HEK293 (cell line): ENCODE data around the gene HOXA4.

Experiments used
- CTCF ChIA-PET: fragments of 350-600 bp; formaldehyde crosslinking; extraction: SDS; loops from one replicate; lab custom pipeline; 2021; ENCODE audit warnings: antibody characterized with exemption; lab: Yijun Ruan, JAX
- POLR2A ChIA-PET: fragments of 300-600 bp; formaldehyde crosslinking; extraction: SDS; loops from one replicate; lab custom pipeline; 2020; ENCODE audit warnings: antibody characterized with exemption, inconsistent platforms; lab: Yijun Ruan, JAX
- H3K27ac ChIP-seq: fragments of 200-500 bp; sonication (Bioruptor generic); 2 replicates; pipeline ENCODE4 v1.5.1; 2014; ENCODE audit warnings: low read depth, low read length, control low read depth, inconsistent platforms; ENCODE audit errors: extremely low read depth
- H3K36me3 ChIP-seq, 2 experiments: fragments of 200-500 bp in 1 of 2; sonication (Bioruptor generic) in 1 of 2; 1 replicate in 1 of 2; 2 replicates in 1 of 2; pipeline ENCODE4 v1.5.1; 2014 to 2017; ENCODE audit warnings: inconsistent platforms in 2 of 2, low read length in 2 of 2; ENCODE audit not compliant: control insufficient read depth in 2 of 2, insufficient read depth in 1 of 2
- H3K4me1 ChIP-seq: fragments of 200-500 bp; sonication (Bioruptor generic); 2 replicates; pipeline ENCODE4 v1.5.1; 2014; ENCODE audit warnings: mild to moderate bottlenecking, low read length, inconsistent platforms; ENCODE audit not compliant: control insufficient read depth, insufficient read depth
- H3K4me3 ChIP-seq: 2 replicates; pipeline ENCODE4 v1.5.1; 2011; ENCODE audit warnings: low read depth, mild to moderate bottlenecking, control low read depth, low read length, moderate library complexity
- H3K9me3 ChIP-seq: fragments of 200-500 bp; sonication (Bioruptor generic); 2 replicates; pipeline ENCODE4 v1.5.1; 2014; ENCODE audit warnings: low read depth, low read length, inconsistent platforms; ENCODE audit not compliant: control insufficient read depth, insufficient read depth
- BCL11A ChIP-seq: fragments of 450-650 bp; formaldehyde crosslinking; IDR thresholded peaks from 2 replicates; pipeline ENCODE4 v1.5.1; 2016; ENCODE audit warnings: low read depth, missing biosample characterization, missing genetic modification characterization
- GFI1B ChIP-seq: fragments of 450-650 bp; formaldehyde crosslinking; IDR thresholded peaks from 2 replicates; pipeline ENCODE4 v1.5.1; 2016; ENCODE audit warnings: missing biosample characterization, missing genetic modification characterization
- GLI4 ChIP-seq: fragments of 450-650 bp; formaldehyde crosslinking; IDR thresholded peaks from 2 replicates; pipeline ENCODE4 v1.5.1; 2016; ENCODE audit warnings: missing biosample characterization, missing genetic modification characterization
- GLIS2 ChIP-seq: fragments of 450-650 bp; formaldehyde crosslinking; IDR thresholded peaks from 2 replicates; pipeline ENCODE4 v1.5.1; 2016; ENCODE audit warnings: missing biosample characterization, missing genetic modification characterization
- IKZF3 ChIP-seq: fragments of 450-650 bp; IDR thresholded peaks from 2 replicates; pipeline ENCODE4 v1.5.0; 2018; ENCODE audit warnings: missing biosample characterization, mild to moderate bottlenecking, missing genetic modification characterization, moderate library complexity
- KLF8 ChIP-seq: fragments of 450-650 bp; formaldehyde crosslinking; IDR thresholded peaks from 2 replicates; pipeline ENCODE4 v1.5.1; 2016; ENCODE audit warnings: missing biosample characterization, missing genetic modification characterization
- PATZ1 ChIP-seq: fragments of 450-650 bp; formaldehyde crosslinking; IDR thresholded peaks from 2 replicates; pipeline ENCODE4 v1.5.1; 2016; ENCODE audit warnings: missing biosample characterization, missing genetic modification characterization
- PRDM1 ChIP-seq: fragments of 450-650 bp; formaldehyde crosslinking; IDR thresholded peaks from 2 replicates; pipeline ENCODE4; 2016; ENCODE audit warnings: missing biosample characterization, missing genetic modification characterization
- PRDM4 ChIP-seq: fragments of 450-650 bp; formaldehyde crosslinking; IDR thresholded peaks from 2 replicates; pipeline ENCODE4 v1.5.1; 2017; ENCODE audit warnings: missing biosample characterization, missing genetic modification characterization
- SCRT1 ChIP-seq: fragments of 450-650 bp; formaldehyde crosslinking; IDR thresholded peaks from 2 replicates; pipeline ENCODE4 v1.5.1; 2016; ENCODE audit warnings: missing biosample characterization, missing genetic modification characterization, borderline replicate concordance
- TSHZ1 ChIP-seq: fragments of 450-650 bp; formaldehyde crosslinking; IDR thresholded peaks from 2 replicates; pipeline ENCODE4 v1.5.1; 2016; ENCODE audit warnings: missing biosample characterization, missing genetic modification characterization, borderline replicate concordance
- ZBTB8A ChIP-seq: fragments of 450-650 bp; formaldehyde crosslinking; IDR thresholded peaks from 2 replicates; pipeline ENCODE4 v1.5.1; 2016; ENCODE audit warnings: missing biosample characterization, missing genetic modification characterization
- ZFHX2 ChIP-seq: fragments of 450-650 bp; formaldehyde crosslinking; conservative IDR thresholded peaks from 2 replicates; pipeline ENCODE4 v1.5.1; 2016; ENCODE audit warnings: missing biosample characterization, missing genetic modification characterization
- ZNF132 ChIP-seq: fragments of 450-650 bp; formaldehyde crosslinking; IDR thresholded peaks from 2 replicates; pipeline ENCODE4 v1.5.1; 2017; ENCODE audit warnings: missing biosample characterization, missing genetic modification characterization, borderline replicate concordance
- ZNF223 ChIP-seq: fragments of 450-650 bp; formaldehyde crosslinking; IDR thresholded peaks from 2 replicates; pipeline ENCODE4 v1.5.1; 2016; ENCODE audit warnings: missing biosample characterization, missing genetic modification characterization
- ZNF280C ChIP-seq: fragments of 450-650 bp; formaldehyde crosslinking; IDR thresholded peaks from 2 replicates; pipeline ENCODE4 v1.5.1; 2016; ENCODE audit warnings: missing biosample characterization, missing genetic modification characterization
- ZNF335 ChIP-seq: fragments of 450-650 bp; formaldehyde crosslinking; conservative IDR thresholded peaks from 2 replicates; pipeline ENCODE4 v1.5.1; 2016; ENCODE audit warnings: missing biosample characterization, missing genetic modification characterization
- ZNF366 ChIP-seq: fragments of 450-650 bp; formaldehyde crosslinking; conservative IDR thresholded peaks from 2 replicates; pipeline ENCODE4 v1.5.1; 2016; ENCODE audit warnings: missing biosample characterization, missing genetic modification characterization
- ZNF529 ChIP-seq: fragments of 450-650 bp; formaldehyde crosslinking; IDR thresholded peaks from 2 replicates; pipeline ENCODE4 v1.5.1; 2017; ENCODE audit warnings: missing genetic modification characterization, missing biosample characterization; ENCODE audit not compliant: insufficient replicate concordance
- ZNF621 ChIP-seq: fragments of 450-650 bp; formaldehyde crosslinking; IDR thresholded peaks from 2 replicates; pipeline ENCODE4 v1.5.1; 2017; ENCODE audit warnings: missing biosample characterization, missing genetic modification characterization
- ZNF623 ChIP-seq: fragments of 450-650 bp; formaldehyde crosslinking; IDR thresholded peaks from 2 replicates; pipeline ENCODE4 v1.5.1; 2016; ENCODE audit warnings: missing biosample characterization, missing genetic modification characterization
- ZNF629 ChIP-seq: fragments of 450-650 bp; formaldehyde crosslinking; IDR thresholded peaks from 2 replicates; pipeline ENCODE4 v1.5.1; 2017; ENCODE audit warnings: missing biosample characterization, missing genetic modification characterization
- ZNF843 ChIP-seq: fragments of 450-650 bp; formaldehyde crosslinking; IDR thresholded peaks from 2 replicates; pipeline ENCODE4 v1.5.1; 2016; ENCODE audit warnings: missing biosample characterization, missing genetic modification characterization

The HOXA4 gene

GRCh38 chr7:27113991-27114769 lies 16.4 kb downstream of the HOXA4 start (continued):
- TF ChIP-seq SCRT1 (tag by site-specific recombination) (no peak), KLF8 (tag by site-specific recombination) (peak; percentile 58; the same call in 1 of the 2 replicates), ZNF335 (tag by site-specific recombination) (peak; percentile 38), ZNF629 (tag by site-specific recombination) (peak; percentile 8; the same call in 1 of the 2 replicates), ZBTB8A (peak; percentile 68), PRDM1 (tag by site-specific recombination) (peak; percentile 54; the same call in 1 of the 2 replicates), ZNF623 (tag by site-specific recombination) (no peak), PRDM4 (peak; percentile 97), GFI1B (no peak), PATZ1 (peak; percentile 75), GLIS2 (tag by site-specific recombination) (peak; percentile 52), GLI4 (no peak), ZNF843 (no peak), IKZF3 (tag by site-specific recombination) (peak; percentile 94)

- POLR2A ChIA-PET, result interaction anchor here (1.1 to 3.6 kb wide), 9 partner anchors 15 to 258 kb away, joined by 4 to 32 read pairs (median 9); partner anchors contain the start of genes HOXA1, HOXA4 and SKAP2
- Histone ChIP-seq H3K4me3 (peak overlapping the region; percentile 70), H3K4me1 (peaks cover 26% of the 10 kb centered on the region), H3K27ac (peak overlapping the region; percentile 99), H3K36me3 (peaks cover 3 to 30% of the 10 kb centered on the region in 2 experiments; a peak in 2 of 3 replicates), H3K9me3 (no peaks in the 10 kb centered on the region)
- CTCF ChIA-PET, result interaction anchor here (0.6 to 0.9 kb wide), 2 partner anchors 72 to 99 kb away, joined by 3 to 4 read pairs; partner anchors contain the start of gene HOXA11
- TF ChIP-seq ZNF621 (no peak), ZNF223 (no peak), ZNF132 (tag by site-specific recombination) (no peak), PRDM1 (tag by site-specific recombination) (peak; percentile 82), ZFHX2 (peak; percentile 14; the same call in 1 of the 2 replicates), BCL11A (tag by site-specific recombination) (0 out of 2 replicates have a peak, but pooled peaks have one; percentile 22), ZNF529 (no peak), IKZF3 (tag by site-specific recombination) (peak; percentile 62; the same call in 1 of the 2 replicates), ZNF280C (no peak), ZNF366 (peak; percentile 60; the same call in 1 of the 2 replicates), TSHZ1 (tag by site-specific recombination) (no peak)
These were observed 17.3 kb downstream of the HOXA4 start for GRCh38 chr7:27112955-27113949.
